Left ventricle myocardium superior (tissue), 1 donor: ENCODE measurements around the gene CEP78. TPM values are rescaled to one million over a fixed set of nuclear protein-coding genes. Genes with fewer than 3 reads are reported as not detected.
A peak's percentile ranks its signal among the peaks of the same experiment; 100 is the strongest.
"Not testable (repeated sequence)": the region's sequence is repeated elsewhere in the genome, so short reads cannot be mapped to it uniquely, and the experiment has no call there.

Experiments used
- ATAC-seq: fragments of 200-7000 bp; cut with Tn5 transposase; one replicate; pipeline ENCODE4 v1.9.1; 2020; ENCODE audit warnings: mild to moderate bottlenecking, moderate library complexity
- DNase-seq: peaks from one replicate; pipeline ENCODE4 v3.0.0-alpha.2; 2020
- intact Hi-C: fragments of 100-400 bp; cut with micrococcal nuclease; formaldehyde crosslinking; loops from one replicate; pipeline ENCODE4 v1.11.0; 2022
- total RNA-seq: library from RNA; stranded (reverse); fragmentation: NEBNext Ultra II Directional; extraction: Animal tissue kit (Norgen Biotek cat#: 25700); gene quantifications from one replicate; pipeline ENCODE4 v1.2.1, GENCODE V29; 2021
- donor health status: DM: no; HTN: yes; CAD: no; lungs with severe emphysema.

The CEP78 gene
- total RNA-seq, 1 donor from 2014 or later, result 3.6 TPM

DNA sequence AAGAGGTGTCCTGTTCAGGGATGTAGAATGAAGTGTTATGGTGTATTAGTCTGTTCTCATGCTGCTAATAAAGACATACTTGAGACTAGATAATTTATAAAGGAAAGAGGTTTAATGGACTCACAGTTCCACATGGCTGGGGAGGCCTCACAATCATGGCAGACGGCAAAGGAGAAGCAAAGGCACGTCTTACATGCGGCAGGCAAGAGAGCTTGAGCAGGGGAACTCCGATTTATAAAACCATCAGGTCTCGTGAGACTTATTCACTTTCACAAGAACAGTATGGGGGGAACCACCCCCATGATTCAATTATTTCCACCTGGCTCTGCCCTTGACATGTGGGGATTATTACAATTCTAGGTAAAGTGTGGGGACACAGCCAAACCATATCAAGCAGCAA lies 3.4 kb upstream of the CEP78 start:
- DNase-seq, intact Hi-C loops, ATAC-seq: not testable (repeated sequence)

DNA sequence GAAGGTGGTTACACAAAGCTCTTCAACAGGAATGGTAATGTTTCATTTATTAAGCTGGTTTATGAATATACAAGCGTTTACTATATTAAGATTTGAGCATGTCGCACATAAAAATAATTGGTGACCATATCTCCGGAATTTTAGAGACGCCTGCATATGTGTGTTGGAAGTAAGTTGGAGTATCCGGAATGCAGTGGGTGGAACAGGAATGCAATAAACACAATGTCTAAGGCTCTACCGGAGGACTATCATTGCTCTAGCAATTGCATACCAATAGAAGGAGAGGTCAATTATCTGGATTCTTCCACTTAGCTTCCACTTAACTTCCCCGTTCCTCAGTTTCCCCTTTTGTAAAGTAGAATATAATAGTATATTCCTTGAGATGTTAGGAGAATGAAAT lies 1.1 kb upstream of the CEP78 start:
- no peak for ATAC-seq
- intact Hi-C loops, result no loop called here

DNA sequence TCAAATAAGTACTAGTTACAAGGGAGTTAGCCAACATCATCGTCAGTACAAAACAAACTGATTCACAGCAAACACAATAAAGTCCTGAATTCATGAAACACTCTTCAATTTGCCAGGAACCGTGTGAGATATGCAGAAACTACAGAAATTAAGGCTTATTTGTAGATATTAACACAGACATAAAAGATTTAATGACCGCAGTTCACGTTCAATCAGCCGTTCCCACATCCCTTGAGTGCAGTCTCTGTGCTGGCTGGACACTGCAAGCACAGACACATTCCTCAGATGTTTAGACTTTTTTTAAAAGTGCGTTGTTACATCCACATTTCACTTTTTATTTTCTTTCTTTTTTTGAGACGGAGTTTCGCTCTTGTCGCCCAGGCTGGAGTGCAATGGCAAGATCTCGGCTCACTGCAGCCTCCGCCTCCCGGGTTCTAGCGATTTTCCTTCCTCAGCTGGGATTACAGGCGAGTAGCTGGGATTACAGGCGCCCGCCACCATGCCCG lies 566 bp upstream of the CEP78 start:
- peak; percentile 16 for ATAC-seq
- intact Hi-C loops, result no loop called here

More for the DNA sequence above, 1.1 kb upstream of the CEP78 start:
- DNase-seq, result no peak

DNA sequence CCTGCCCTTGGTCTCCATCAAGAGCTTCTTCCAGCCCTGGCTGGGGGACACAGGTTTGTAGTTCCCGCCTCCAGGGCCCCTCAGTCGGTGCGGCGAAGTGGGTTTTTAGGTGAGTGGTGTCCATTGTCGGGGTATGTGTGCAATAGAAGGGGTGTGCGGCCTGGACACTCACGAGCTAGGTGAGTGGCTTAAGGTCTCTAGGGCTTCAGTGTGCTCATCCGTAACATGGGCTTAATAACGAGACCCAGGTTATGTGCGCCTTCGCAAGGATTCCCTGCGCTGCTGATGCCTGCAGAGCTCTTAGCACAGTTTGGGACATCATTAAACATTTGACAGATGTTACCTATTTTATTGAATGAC lies 656 bp downstream of the CEP78 start:
- DNase-seq, result no peak
- intact Hi-C loops, result no loop called here
- peak; percentile 11 for ATAC-seq

More for the DNA sequence above, 566 bp upstream of the CEP78 start:
- no peak for DNase-seq

DNA sequence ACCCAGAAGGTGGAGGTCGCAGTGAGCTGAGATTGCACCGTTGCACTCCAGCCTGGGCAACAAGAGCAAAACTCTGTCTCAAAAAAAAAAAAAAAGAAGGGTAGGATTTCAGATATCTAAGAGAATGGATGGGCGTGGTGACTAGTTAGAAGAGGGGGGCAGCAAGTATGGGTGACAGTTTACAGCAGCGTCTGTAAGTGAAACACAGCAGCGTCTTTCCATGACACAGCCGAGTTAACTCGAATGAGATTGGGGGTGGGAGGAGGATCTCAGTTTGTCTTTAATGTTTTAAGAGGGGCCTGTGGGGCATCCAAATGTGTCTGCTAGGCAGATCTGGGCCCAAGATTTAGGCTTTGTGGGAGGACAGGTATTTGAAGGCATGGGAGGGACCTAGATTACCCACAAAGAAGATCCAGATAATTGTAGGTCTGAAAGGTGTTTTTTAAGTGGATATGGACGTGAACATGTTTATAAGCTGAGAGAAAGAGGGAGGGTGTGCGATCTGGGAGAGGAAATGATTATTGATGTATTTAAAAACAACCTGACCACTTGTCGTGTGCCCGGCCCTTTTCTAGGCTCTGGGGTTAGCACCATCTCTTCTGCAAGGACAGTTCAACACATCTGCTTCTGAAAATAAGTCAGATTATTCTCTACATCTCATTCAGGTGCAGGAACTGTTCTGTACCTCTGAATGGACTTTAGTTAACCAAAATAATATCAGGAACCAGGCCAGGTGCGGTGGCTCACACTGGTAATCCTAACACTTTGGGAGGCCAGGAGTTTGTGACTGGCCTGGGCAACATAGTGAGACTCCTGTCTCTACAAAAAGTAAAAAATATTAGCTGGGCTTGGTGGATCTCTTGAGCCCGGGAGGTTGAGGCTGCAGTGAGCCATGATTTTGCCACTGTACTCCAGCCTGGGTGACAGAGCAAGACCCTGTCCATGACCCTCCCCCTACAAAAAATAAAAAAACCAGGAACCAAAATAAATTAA lies 2.5 kb downstream of the CEP78 start:
- ATAC-seq, result no peak
- intact Hi-C loops, result no loop called here
- DNase-seq, result no peak

DNA sequence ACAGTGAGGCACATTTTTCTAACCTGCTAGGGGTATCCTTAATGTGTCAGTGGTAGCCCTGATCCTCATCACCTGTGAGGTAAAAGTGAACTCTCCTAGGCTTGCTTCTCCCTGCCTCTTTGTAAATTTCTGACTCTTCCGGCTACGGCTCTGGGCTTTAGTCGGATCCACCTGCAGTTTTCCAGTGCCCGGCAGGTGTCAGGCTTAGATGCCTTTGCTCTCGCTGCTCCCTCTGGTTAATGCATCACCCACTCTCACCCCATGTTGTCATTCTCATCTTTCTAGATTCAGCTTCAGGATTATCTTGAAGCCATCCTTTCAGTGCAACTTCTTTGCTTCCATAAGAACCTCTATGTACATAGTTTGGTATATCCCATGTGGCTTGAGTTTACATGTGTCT lies 3.6 kb downstream of the CEP78 start:
- intact Hi-C loops, result no loop called here
- no peak for DNase-seq
- no peak for ATAC-seq

DNA sequence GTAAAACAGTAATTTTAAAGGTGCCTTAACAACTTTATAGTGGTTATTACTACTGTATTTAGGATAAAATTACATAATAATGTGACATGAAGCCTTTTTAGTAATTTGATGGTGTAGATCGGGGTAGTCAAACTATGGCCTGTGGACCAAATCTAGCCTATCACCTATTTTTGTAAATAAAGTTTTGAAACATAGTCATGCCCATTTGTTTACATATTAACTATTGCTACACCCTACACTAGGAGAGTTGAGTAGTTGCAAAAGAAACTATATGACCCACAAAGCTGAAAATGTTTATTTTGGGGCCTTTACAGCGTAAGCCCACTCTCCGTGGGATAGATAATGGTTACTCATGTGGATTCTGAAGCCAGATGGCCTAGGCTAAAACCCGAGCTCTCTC lies 6.2 kb downstream of the CEP78 start:
- intact Hi-C loops, result no loop called here
- ATAC-seq (no peak), DNase-seq (no peak)

DNA sequence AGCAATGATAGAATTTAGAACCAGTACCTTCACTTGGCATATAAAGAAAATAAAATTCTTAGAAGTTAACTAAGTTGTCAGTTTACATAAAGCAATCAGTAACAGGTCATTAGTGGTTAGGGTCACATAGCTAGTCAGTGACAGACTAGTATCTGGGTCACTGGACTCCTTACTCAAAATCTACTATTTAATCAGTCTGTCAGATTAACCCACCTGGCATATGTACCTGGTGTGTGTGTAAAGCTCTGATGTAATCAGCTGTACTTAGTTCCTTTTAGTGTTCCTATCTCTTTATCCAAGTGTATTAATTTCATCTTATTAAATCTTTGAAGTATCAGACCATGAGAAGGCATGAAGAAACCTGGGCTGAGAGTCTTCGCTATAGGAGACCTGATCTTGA lies 7.3 kb downstream of the CEP78 start:
- DNase-seq, result no peak
- no peak for ATAC-seq
- intact Hi-C loops, result no loop called here

DNA sequence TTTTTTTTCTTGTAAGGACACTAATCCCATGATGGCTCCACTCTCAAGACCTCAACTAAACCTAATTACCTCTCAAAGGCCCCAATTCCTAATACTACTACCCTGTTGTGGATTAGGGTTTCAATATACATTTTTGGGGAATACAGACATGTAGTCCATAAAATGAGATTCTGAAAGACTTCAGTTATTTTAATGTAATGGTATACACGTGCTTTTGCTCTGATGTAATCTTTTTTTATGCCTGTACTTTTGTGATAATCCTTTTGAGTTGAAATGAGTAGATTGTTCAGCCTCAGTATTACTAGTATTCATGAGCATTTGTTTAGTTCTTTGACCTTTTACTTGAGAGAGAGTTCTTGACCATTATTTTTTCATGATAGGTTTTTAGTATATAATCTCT lies 9.5 kb downstream of the CEP78 start:
- no peak for DNase-seq
- no peak for ATAC-seq
- intact Hi-C loops, result no loop called here

DNA sequence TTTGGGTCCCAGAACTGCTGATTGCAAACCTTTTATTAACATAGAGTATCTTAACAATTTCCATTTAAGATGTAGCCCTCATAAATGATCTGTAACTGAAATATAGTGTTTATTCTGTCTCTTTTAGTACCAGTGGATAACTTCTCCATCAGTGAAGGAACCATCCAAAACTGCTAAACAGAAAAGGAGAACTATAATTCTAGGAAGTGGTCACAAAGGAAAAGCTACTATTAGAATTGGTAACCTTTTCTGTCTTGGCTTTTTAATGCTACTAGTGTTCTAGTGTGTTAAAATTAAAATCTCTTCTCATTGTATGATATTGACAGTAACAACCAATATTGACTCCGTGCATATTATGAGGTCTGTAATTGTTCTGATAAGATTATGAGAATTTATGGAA lies 12.8 kb downstream of the CEP78 start:
- intact Hi-C loops, result no loop called here
- no peak for ATAC-seq
- no peak for DNase-seq

DNA sequence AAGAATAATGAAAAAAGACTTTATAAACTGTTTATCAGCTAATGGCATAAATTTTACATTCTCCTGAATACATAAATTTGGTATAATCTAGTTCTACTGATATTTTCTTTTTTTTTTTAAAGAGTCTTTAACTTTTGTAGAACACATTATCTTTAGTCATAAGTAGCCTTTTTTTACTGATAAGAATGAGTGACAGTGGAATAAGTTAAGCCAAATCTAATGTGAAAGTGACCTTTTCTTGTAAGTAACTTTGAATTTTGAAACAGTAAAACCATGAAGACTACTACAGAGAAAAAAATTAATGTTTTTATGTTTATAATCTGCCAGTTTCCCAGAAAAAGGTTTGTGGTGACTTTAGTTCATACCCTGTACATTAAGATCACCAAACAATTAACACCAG lies 13.7 kb downstream of the CEP78 start:
- ATAC-seq (no peak), DNase-seq (no peak)
- intact Hi-C loops, result no loop called here

DNA sequence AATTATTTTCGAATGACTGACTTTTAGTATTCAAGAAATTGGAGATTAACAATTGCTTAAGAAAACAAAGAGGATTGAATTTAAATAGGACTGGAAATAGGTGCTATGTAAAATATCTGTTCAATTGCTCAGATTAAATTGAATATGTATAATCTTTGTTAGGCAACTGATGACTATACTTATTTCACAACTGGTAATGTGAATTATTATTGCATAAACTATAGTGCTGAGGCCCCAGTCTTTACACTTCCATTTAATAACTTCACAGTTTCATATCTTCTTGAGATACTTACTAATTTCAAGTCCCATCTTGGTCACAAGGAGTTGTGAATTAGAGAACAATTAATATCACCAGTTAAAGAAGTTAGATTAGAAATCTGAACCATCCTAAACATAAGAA lies 16.7 kb downstream of the CEP78 start:
- intact Hi-C loops, result no loop called here
- DNase-seq, result no peak
- ATAC-seq, result no peak

DNA sequence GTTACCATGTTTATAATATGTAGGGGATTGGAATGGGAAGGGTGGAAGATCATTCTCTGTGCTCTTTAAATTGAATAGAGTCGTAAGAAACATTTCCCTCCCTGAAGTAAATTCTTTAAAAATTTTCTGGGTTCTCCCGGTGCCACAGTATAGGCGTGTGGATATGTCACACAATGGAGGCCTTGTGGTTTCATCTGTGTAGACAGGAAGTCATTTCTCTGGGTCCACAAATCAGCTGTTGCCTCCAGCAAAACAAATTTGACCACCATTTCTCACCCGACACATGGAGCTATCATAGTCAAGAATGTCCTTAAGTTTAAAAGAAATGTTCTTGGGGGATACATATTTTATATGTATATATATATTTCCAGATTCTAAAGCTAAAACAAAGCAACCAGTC lies 17.4 kb downstream of the CEP78 start:
- DNase-seq (no peak), ATAC-seq (no peak)
- intact Hi-C loops, result no loop called here

DNA sequence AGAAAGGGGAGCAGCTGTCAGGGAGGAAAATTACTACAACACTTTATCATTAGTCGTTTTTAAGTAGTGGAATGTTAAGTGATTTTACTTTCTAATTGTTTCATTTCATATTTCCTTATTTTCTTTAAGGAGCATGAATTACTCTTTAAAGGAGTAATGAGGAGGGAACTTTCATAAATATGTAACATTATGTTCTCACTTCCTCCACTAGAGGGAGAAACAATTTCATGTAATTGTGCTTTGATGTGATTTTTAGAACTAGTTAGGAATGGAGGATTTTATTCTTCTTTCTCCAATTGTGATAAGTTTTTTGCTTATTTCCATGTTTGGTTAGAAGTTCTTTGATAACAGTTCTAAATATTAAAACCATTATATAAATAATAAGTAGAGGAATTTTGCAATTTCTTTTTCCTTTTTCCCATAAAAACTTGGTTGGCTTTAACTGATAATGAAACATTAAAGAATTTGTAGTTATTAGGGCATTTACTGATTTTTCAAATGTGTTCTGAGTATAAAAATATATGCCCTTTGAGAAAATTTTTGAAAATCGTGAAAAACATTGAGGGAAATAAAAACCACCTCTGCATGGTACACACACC lies 25.6 kb downstream of the CEP78 start:
- DNase-seq (no peak), ATAC-seq (no peak)
- intact Hi-C loops, result no loop called here

DNA sequence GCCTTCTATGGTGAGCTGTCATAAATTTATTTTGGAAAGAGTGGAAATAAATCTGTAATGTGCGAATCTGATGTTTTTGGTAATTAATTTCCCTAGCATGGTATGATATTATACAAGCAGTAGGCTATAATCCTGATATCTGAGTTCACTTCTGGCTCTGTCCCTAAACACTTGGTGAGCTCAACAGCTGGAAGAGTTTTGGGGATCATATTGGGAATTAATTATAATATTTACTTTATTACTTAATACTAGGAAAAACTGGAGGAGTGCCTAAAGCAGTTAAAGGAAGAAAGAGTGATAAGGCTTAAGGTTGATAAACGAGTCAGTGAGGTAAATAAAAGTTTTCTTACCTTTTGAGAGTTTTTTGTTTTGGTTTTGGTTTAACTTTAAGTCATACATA lies 26.8 kb downstream of the CEP78 start:
- intact Hi-C loops, result no loop called here
- ATAC-seq, result no peak

DNA sequence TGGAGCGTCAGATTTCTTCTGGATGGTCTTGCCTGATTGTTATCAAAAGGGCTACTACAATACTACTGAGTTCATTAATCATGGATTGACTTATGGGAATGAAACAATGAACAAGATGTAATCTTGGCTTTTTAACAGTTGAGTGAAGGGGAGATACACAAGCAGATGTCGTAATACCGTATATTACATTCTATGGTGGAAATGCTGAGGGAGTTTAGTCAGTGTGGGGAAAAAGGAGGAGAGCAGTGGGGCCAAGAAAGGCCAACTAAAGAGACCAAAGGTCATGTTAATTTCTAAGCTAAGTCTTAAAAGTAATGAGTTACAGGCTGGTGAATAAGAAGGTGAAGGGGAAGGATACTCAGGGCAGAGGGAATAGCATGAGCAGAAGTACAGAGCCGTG lies 32.0 kb downstream of the CEP78 start:
- intact Hi-C loops, result no loop called here
- no peak for DNase-seq

More for the DNA sequence above, 26.8 kb downstream of the CEP78 start:
- no peak for DNase-seq

DNA sequence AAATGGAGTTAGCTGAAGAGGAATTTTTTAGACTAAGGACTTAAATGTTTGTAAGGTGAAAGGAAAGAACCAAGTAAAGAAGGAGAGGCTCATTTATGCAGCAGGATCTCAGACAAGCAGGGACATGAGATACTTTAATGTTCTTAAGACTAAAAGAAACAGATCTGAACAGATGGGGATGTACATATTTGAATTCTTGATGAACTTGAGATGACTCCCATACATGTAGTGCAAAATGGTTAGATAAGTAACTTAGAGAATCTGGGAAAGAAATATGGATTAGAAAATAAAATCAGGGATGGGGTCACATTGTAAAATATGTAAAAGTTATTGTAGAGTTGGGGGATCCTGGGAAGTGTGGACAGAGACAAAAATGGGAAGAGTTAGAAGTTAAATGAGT lies 33.9 kb downstream of the CEP78 start:
- intact Hi-C loops, result no loop called here
- ATAC-seq (no peak), DNase-seq (no peak)

More for the DNA sequence above, 32.0 kb downstream of the CEP78 start:
- no peak for ATAC-seq

DNA sequence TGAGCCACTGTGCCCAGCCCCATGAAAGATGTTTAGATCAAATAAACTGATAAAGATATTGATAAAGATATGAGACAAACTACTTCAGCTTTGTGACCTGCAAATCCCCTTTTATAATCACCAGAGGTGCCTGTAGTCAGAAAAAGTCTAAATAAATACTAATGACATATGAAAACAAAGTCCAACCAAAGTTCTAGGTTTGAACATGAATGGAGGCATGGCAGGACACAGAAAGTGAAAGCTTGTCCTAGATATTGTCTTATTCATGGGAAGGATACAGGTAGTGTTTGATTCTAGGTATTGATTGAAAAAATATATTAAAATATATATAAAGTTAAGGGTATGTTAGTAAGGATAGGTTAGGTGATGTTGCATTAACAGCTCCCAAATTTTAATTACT lies 36.4 kb downstream of the CEP78 start:
- DNase-seq (no peak), ATAC-seq (no peak)
- intact Hi-C loops, result no loop called here

DNA sequence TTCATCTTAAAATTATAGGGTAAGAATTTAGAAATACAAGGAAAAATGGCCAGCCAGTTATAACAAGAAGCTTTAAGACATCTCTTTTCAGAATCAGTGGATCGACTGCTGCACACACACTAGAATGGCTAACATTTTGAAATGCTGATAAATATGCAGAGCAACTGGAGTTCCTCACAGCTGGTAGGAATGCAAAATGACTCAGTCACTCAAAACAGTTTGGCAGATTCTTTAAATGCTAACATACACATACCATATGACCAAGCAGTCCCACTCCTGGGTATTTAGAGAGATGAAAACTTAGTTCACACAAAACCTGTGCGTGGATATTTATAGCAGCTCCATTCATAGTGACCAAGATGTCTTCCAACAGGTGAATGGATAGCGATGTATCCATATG lies 37.9 kb downstream of the CEP78 start:
- no peak for ATAC-seq
- no peak for DNase-seq
- intact Hi-C loops, result no loop called here

DNA sequence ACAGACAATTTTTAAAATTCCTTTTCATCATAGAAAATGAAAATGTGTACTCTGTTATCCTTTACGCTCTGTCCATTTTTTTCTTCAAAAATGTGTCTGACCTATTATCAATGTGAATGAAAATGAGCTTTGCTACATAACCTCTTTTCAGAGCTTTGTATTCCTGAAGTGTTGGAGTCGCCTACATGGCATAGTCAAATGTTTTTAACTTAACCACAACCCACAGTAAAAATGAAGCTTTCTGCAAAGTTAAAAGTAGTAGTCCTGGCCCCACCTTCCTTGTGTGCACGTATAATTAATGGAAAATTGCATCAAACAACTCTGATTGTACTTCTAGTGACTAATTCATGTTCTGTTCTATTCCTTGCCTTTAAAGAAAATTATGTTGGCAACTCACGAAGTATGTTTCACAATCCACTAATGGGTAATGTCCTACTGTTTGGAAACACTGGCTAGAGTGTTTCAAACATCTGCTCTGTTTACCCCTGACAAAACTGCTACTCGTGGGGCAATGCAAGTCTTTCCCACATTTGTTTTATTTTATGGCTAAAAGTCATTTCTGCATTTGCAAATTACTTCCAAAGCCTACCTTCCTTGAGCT lies 42.4 kb downstream of the CEP78 start:
- intact Hi-C loops, result no loop called here
- peak; percentile 74 for ATAC-seq
- DNase-seq, result no peak
